ENCODE measurements around the gene LRRC18.

LRRC18 gene

GRCh38 chr10:48878091-48878490 lies 61.5 kb downstream of the LRRC18 start:
- WGBS: 91% methylated on average over 3 of the region's 3 CpGs
- Histone ChIP-seq H3K4me1 (ENCODE audit: insufficient read depth, low read length) (no peaks in the 10 kb centered on the region), H3K36me3 (ENCODE audit: insufficient read depth, low read length) (no peaks in the 10 kb centered on the region), H3K27me3 (ENCODE audit: insufficient read depth, low read length) (no peaks in the 10 kb centered on the region), H3K27ac (ENCODE audit: low read depth, low read length) (no peak overlapping the region), H3K9me3 (ENCODE audit: insufficient read depth, low read depth, low read length) (no peaks in the 10 kb centered on the region), H3K4me3 (ENCODE audit: low read length) (no peak overlapping the region), H3K9ac (ENCODE audit: low read depth, low read length) (no peak overlapping the region)

- WGBS: 100% methylated on average over 1 of the region's 1 CpG
Observed at GRCh38 chr10:48872234-48872633, 67.4 kb downstream of the LRRC18 start.

More at GRCh38 chr10:48872234-48872633, 67.4 kb downstream of the LRRC18 start:
- Histone ChIP-seq H3K4me1 (ENCODE audit: insufficient read depth, low read length) (no peaks in the 10 kb centered on the region), H3K27me3 (ENCODE audit: insufficient read depth, low read length) (no peaks in the 10 kb centered on the region), H3K27ac (ENCODE audit: low read depth, low read length) (no peak overlapping the region), H3K9me3 (ENCODE audit: insufficient read depth, low read depth, low read length) (no peaks in the 10 kb centered on the region), H3K9ac (ENCODE audit: low read depth, low read length) (no peak overlapping the region), H3K4me3 (ENCODE audit: low read length) (no peak overlapping the region), H3K36me3 (ENCODE audit: insufficient read depth, low read length) (no peaks in the 10 kb centered on the region)
